RWPE2 (cell line): ENCODE results near the gene SMTNL2.

Experiments used
- ATAC-seq: fragments of 200-7000 bp; cut with Tn5 transposase; 3 replicates; pipeline ENCODE4 v1.9.1; 2021; ENCODE audit warnings: low read depth
- DNase-seq: peaks from one replicate; pipeline ENCODE4 v3.0.0-alpha.2; 2020; ENCODE audit warnings: low spot score
- H3K27ac ChIP-seq: fragments of 450-650 bp; 2 replicates; pipeline ENCODE4 v1.5.1; 2017; ENCODE audit warnings: mild to moderate bottlenecking; ENCODE audit not compliant: poor library complexity, severe bottlenecking
- H3K27me3 ChIP-seq: fragments of 250-450 bp; sonication (Bioruptor Pico); 2 replicates; pipeline ENCODE4 v1.5.1; 2021; ENCODE audit warnings: mild to moderate bottlenecking, moderate library complexity; ENCODE audit not compliant: insufficient read depth, poor library complexity, severe bottlenecking
- H3K36me3 ChIP-seq: fragments of 250-450 bp; sonication (Bioruptor Pico); 2 replicates; pipeline ENCODE4 v1.5.1; 2020; ENCODE audit warnings: low read depth, mild to moderate bottlenecking, moderate library complexity
- H3K4me1 ChIP-seq: fragments of 250-450 bp; sonication (Bioruptor Pico); 2 replicates; pipeline ENCODE4 v1.5.1; 2021; ENCODE audit warnings: mild to moderate bottlenecking, moderate library complexity; ENCODE audit not compliant: insufficient read depth, poor library complexity, severe bottlenecking
- H3K4me3 ChIP-seq: fragments of 250-450 bp; sonication (Bioruptor Pico); 2 replicates; pipeline ENCODE4 v1.5.1; 2021; ENCODE audit warnings: mild to moderate bottlenecking, moderate library complexity; ENCODE audit not compliant: severe bottlenecking
- H3K9me3 ChIP-seq: fragments of 250-450 bp; sonication (Bioruptor Pico); 2 replicates; pipeline ENCODE4 v1.5.1; 2021; ENCODE audit warnings: mild to moderate bottlenecking, moderate library complexity; ENCODE audit not compliant: severe bottlenecking
- CTCF ChIP-seq: fragments of 450-650 bp; IDR thresholded peaks from one replicate; pipeline ENCODE4 v1.5.1; 2017; ENCODE audit warnings: mild to moderate bottlenecking, moderate library complexity; ENCODE audit not compliant: poor library complexity, severe bottlenecking

The SMTNL2 gene

GRCh38 chr17:4607773-4608187 lies 23.5 kb downstream of the SMTNL2 start:
- Histone ChIP-seq H3K4me1 (no peaks in the 10 kb centered on the region), H3K4me3 (no peak overlapping the region), H3K27ac (no peak overlapping the region), H3K9me3 (no peaks in the 10 kb centered on the region), H3K27me3 (no peaks in the 10 kb centered on the region), H3K36me3 (no peaks in the 10 kb centered on the region)
- TF ChIP-seq CTCF, result no peak
- ATAC-seq, result no peak
- DNase-seq, result no peak

DNA sequence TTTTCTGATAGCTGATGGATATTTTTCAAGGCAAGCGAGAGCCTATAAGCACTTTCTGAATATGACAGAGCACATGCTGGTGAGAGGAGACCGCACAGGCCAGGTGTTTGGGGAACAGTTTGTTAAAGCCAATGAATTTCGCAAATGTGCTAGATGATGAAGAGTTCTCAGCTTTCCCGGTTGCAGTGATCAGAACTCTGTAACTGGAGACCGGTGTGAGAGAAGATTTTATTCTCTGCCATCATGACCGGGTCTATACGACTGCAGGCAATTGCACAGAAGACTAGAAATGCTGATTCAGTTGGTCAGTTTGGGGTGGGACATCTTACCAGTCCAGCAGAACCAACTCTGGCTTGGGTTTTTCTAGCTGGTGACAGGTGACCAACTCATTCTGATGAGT lies 25.4 kb downstream of the SMTNL2 start:
- DNase-seq (no peak), ATAC-seq (no peak)
- H3K4me1 ChIP-seq, result no peaks in the 10 kb centered on the region
- H3K27me3 ChIP-seq, result no peaks in the 10 kb centered on the region
- no peak overlapping the region for H3K27ac ChIP-seq
- no peaks in the 10 kb centered on the region for H3K36me3 ChIP-seq
- H3K9me3 ChIP-seq, result no peaks in the 10 kb centered on the region
- no peak overlapping the region for H3K4me3 ChIP-seq
- no peak for TF ChIP-seq CTCF

GRCh38 chr17:4610162-4610561 lies 25.8 kb downstream of the SMTNL2 start:
- no peaks in the 10 kb centered on the region for H3K9me3 ChIP-seq
- H3K36me3 ChIP-seq, result no peaks in the 10 kb centered on the region
- no peak for TF ChIP-seq CTCF
- no peaks in the 10 kb centered on the region for H3K27me3 ChIP-seq
- no peak overlapping the region for H3K27ac ChIP-seq
- no peak overlapping the region for H3K4me3 ChIP-seq
- DNase-seq (no peak), ATAC-seq (no peak)
- H3K4me1 ChIP-seq, result no peaks in the 10 kb centered on the region

GRCh38 chr17:4610656-4611055 lies 26.3 kb downstream of the SMTNL2 start:
- Histone ChIP-seq H3K4me3 (no peak overlapping the region), H3K27ac (no peak overlapping the region), H3K9me3 (no peaks in the 10 kb centered on the region), H3K27me3 (no peaks in the 10 kb centered on the region), H3K36me3 (no peaks in the 10 kb centered on the region), H3K4me1 (no peaks in the 10 kb centered on the region)
- TF ChIP-seq CTCF, result no peak
- DNase-seq, result no peak
- no peak for ATAC-seq

DNA sequence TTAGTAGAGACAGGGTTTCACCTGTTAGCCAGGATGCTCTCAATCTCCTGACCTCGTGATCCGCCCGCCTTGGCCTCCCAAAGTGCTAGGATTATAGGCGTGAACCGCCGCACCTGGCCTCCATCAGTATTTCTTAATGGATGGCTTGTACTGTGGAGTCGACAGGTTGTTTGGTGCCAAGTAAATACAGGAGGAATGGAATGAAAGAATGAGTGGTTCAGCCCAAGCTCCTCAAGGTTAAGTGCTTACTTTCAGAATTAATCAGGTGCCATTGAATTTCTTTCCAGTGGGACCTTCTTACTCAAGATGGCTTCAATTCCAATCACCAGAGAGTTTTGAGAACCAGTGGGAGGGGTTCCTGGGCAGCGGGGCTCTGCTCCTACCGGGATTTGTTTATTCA lies 32.1 kb downstream of the SMTNL2 start:
- TF ChIP-seq CTCF, result no peak
- no peak for DNase-seq
- Histone ChIP-seq H3K4me3 (no peak overlapping the region), H3K9me3 (no peaks in the 10 kb centered on the region), H3K27ac (no peak overlapping the region), H3K27me3 (no peaks in the 10 kb centered on the region), H3K4me1 (no peaks in the 10 kb centered on the region), H3K36me3 (no peaks in the 10 kb centered on the region)
- ATAC-seq, result no peak
